Adrenal gland (tissue), 5 donors: ENCODE results near the gene CHAC1.

Experiments
- CTCF ChIP-seq, 6 experiments: fragments of 450-650 bp in 4 of 6; fragments of 200-600 bp in 2 of 6; sonication (generic) in 1 of 6; IDR thresholded peaks; 1 replicate in 5 of 6; 2 replicates in 1 of 6; pipeline versions ENCODE4 v1.5.1 to v1.8.0; 2016 to 2021; ENCODE audit warnings: antibody characterized with exemption in 6 of 6, mild to moderate bottlenecking in 2 of 6, moderate library complexity in 1 of 6
- POLR2A ChIP-seq, 2 donors: fragments of 450-650 bp; IDR thresholded peaks; one replicate each; pipeline ENCODE4 v1.6.1; 2017; ENCODE audit warnings: antibody characterized with exemption in 2 of 2, mild to moderate bottlenecking in 2 of 2, moderate library complexity in 1 of 2
- donor health status: DM: no; HTN: no; CAD: no.

GRCh38 chr15:40948706-40949473 lies 4.4 kb upstream of the CHAC1 start:
- TF ChIP-seq CTCF (IDR thresholded peaks at IDR 0.05) (no peak), POLR2A (IDR thresholded peaks at IDR 0.05) (no peak)
